GM10248 (cell line): ENCODE results near the gene DXO.

Experiments used
- CTCF ChIA-PET: fragments of 300-600 bp; sonication (Branson Sonifier 250); formaldehyde crosslinking; extraction: SDS; loops from one replicate; lab custom pipeline; 2021; ENCODE audit warnings: antibody characterized with exemption; lab: Yijun Ruan, JAX
- POLR2A ChIA-PET: fragments of 350-650 bp; sonication (Branson Sonifier 250); formaldehyde crosslinking; extraction: SDS; loops from one replicate; lab custom pipeline; 2020; ENCODE audit warnings: antibody characterized with exemption; lab: Yijun Ruan, JAX
- DNase-seq: peaks from one replicate; pipeline ENCODE4 v3.0.0; 2012; ENCODE audit errors: extremely low spot score
- CTCF ChIP-seq: IDR thresholded peaks from 2 replicates; pipeline ENCODE4 v1.5.1; 2012; ENCODE audit warnings: mild to moderate bottlenecking, low read depth; ENCODE audit errors: extremely low read depth, missing control alignments, control extremely low read depth

Gene DXO

GRCh38 chr6:31972709-31973350 lies 892 bp upstream of the DXO start:
- no peak for TF ChIP-seq CTCF
- DNase-seq: no peak
- CTCF ChIA-PET: interaction anchor here (1.2 to 1.3 kb wide), 2 partner anchors 21 to 281 kb away, joined by 3 to 7 read pairs; no protein-coding TSS in a partner anchor
- POLR2A ChIA-PET: interaction anchor here (0.5 to 3.3 kb wide), 3 partner anchors 14 to 117 kb away, joined by 3 to 15 read pairs (median 5); partner anchors contain the start of genes NELFE, NEU1 and SKIC2

- ChIA-PET CTCF (interaction anchor here (1.0 to 1.5 kb wide), 4 partner anchors 19 to 290 kb away, joined by 3 to 7 read pairs (median 4); partner anchors contain the start of gene LY6G5C), POLR2A (interaction anchor here (0.6 to 3.3 kb wide), 3 partner anchors 13 to 1276 kb away, joined by 3 to 15 read pairs (median 3); partner anchors contain the start of genes HSPA1B, NELFE and SKIC2)
- DNase-seq: no peak
- no peak for TF ChIP-seq CTCF
Observed at GRCh38 chr6:31971279-31971992, 502 bp downstream of the DXO start.

- DNase-seq: no peak
Observed at GRCh38 chr6:31970604-31971271, 1.2 kb downstream of the DXO start.

GRCh38 chr6:31969712-31970603 lies 2.0 kb downstream of the DXO start:
- DNase-seq: no peak
- ChIA-PET CTCF (interaction anchor here (1.5 to 2.0 kb wide), 2 partner anchors 11 to 289 kb away, joined by 4 to 6 read pairs; partner anchors contain the start of genes LY6G5C, NELFE and SKIC2), POLR2A (interaction anchor here (0.6 to 3.3 kb wide), 3 partner anchors 11 to 1002 kb away, joined by 3 to 15 read pairs (median 4); partner anchors contain the start of genes NELFE and SKIC2)
- TF ChIP-seq CTCF: no peak

More at GRCh38 chr6:31970604-31971271, 1.2 kb downstream of the DXO start:
- ChIA-PET CTCF (interaction anchor here (1.5 to 2.0 kb wide), 2 partner anchors 12 to 290 kb away, joined by 4 to 6 read pairs; partner anchors contain the start of genes LY6G5C, NELFE and SKIC2), POLR2A (interaction anchor here (0.6 to 3.3 kb wide), 4 partner anchors 12 to 1277 kb away, joined by 3 to 15 read pairs (median 4); partner anchors contain the start of genes NELFE and SKIC2)
- no peak for TF ChIP-seq CTCF

- ChIA-PET POLR2A (interaction anchor here (3.3 kb wide), 1 partner anchor 10 kb away, joined by 15 read pairs; the partner anchor contains the start of genes NELFE and SKIC2), CTCF (interaction anchor here (2.0 to 2.8 kb wide), 2 partner anchors 10 to 17 kb away, joined by 6 read pairs; partner anchors contain the start of genes NELFE and SKIC2)
Observed at GRCh38 chr6:31968791-31969711, 2.9 kb downstream of the DXO start.

More at GRCh38 chr6:31968791-31969711, 2.9 kb downstream of the DXO start:
- no peak for TF ChIP-seq CTCF
- no peak for DNase-seq
